ENCODE data around the gene TMEM208.

The TMEM208 gene

DNA sequence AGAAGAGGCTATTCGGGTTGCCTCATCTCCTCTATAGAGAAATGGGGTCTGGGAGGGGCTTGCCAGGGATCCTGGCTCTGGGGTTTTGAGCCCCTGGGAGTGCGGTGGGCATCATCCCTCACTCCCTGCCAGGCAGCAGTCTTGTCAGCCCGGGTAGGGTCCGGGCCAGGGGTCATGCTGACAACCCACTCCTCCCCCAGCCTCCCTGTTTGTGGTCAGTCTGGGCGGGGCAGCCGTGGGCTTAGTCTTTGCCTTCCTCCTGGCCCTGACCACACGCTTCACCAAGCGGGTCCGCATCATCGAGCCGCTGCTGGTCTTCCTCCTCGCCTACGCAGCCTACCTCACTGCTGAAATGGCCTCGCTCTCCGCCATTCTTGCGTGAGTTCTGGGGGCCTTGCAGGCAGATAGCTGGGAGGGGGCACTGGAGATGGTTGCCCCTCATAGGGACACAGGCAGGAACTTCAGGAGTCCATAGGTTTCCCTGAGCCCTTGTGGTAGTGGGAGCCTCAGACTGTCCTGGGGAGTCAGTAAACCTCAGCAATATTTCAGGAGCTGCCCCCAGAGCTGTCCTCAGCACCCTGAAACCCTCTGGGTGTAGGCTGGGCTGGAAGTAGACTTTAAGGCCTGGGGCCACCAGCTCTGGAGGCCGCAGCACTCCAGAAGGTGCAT, 28.8 kb downstream of the TMEM208 start:
- no peaks in the 10 kb centered on the region for H3K9me3 ChIP-seq (ENCODE audit: control insufficient read depth in 2 of 2, low read length in 2 of 2)
- no peak overlapping the region for H3K9ac ChIP-seq (ENCODE audit: low read length in 2 of 2)
- no peak overlapping the region for H3K27ac ChIP-seq (ENCODE audit: low read length)
- H3K4me3 ChIP-seq (ENCODE audit: low read length in 2 of 2) = no peak overlapping the region
- no peaks in the 10 kb centered on the region for H3K4me1 ChIP-seq (ENCODE audit: control insufficient read depth, insufficient read depth, low read length)
- peaks cover 10 to 19% of the 10 kb centered on the region in 2 donors for H3K27me3 ChIP-seq (ENCODE audit: control insufficient read depth in 1 of 2, insufficient read depth in 2 of 2, low read length in 2 of 2)
- H3K36me3 ChIP-seq (ENCODE audit: control insufficient read depth in 2 of 2, insufficient read depth in 2 of 2, low read length in 2 of 2) = no peaks in the 10 kb centered on the region

DNA sequence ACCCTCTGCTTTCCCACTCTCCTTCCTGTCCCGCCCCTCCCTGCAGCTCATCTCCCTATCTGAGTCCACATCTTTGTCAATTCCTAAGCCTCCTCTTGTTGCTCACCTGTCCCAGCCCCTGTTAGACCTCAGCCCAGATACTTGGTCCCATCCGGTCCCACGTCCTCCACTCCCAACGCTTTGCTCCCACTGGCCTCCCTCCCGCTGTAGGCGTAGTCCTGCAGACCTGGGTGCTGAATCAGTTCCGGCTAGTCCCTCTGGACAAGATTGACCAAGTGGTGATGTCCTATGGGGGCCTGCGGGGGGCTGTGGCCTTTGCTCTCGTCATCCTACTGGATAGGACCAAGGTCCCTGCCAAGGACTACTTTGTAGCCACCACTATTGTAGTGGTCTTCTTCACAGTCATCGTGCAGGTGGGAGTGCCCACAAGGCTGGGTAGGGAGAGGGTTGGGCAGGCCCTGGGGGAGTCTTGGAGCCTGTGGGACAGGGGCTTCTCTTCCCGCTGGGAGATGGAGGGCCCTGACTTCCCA, 29.8 kb downstream of the TMEM208 start:
- Histone ChIP-seq H3K27ac (ENCODE audit: low read length) (no peak overlapping the region), H3K9ac (ENCODE audit: low read length in 2 of 2) (no peak overlapping the region), H3K36me3 (ENCODE audit: control insufficient read depth in 2 of 2, insufficient read depth in 2 of 2, low read length in 2 of 2) (no peaks in the 10 kb centered on the region), H3K27me3 (ENCODE audit: control insufficient read depth in 1 of 2, insufficient read depth in 2 of 2, low read length in 2 of 2) (peaks cover 10 to 12% of the 10 kb centered on the region in 2 donors), H3K4me1 (ENCODE audit: control insufficient read depth, insufficient read depth, low read length) (no peaks in the 10 kb centered on the region), H3K4me3 (ENCODE audit: low read length in 2 of 2) (no peak overlapping the region), H3K9me3 (ENCODE audit: control insufficient read depth in 2 of 2, low read length in 2 of 2) (no peaks in the 10 kb centered on the region)

DNA sequence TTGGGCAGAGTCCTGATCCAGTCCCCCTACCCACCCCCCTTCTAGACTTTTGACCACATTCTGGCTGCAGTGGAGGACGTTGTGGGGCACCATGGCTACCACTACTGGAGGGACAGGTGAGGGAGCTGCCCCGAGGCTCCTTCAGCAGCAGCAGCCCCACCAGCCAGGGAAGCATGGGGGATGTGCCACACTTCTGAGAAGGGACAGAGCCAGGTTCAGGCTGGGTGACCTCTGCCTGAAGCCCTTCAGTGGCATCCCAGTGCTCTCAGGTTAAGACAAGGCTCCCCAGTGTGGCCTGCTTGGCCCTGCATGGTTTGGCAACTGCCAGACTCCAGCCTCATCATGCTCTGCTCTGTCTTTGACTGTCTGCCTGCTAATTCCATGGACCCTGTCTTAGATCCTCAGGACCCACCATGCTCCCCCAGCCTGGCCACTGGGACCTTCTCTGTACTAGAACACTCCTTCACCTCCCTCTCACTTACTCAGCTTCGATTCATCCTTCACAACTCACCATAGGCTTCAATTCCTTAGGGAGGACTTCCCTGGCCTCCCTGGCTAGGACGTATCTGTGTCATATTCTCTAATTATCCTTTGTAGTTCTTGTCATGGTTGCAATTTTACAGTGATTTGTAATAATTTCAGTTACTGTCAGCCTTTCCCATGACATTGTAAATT, 30.7 kb downstream of the TMEM208 start:
- no peaks in the 10 kb centered on the region for H3K36me3 ChIP-seq (ENCODE audit: control insufficient read depth in 2 of 2, insufficient read depth in 2 of 2, low read length in 2 of 2)
- no peak overlapping the region for H3K4me3 ChIP-seq (ENCODE audit: low read length in 2 of 2)
- H3K9ac ChIP-seq (ENCODE audit: low read length in 2 of 2) = no peak overlapping the region
- H3K27me3 ChIP-seq (ENCODE audit: control insufficient read depth in 1 of 2, insufficient read depth in 2 of 2, low read length in 2 of 2) = peaks cover 8% of the 10 kb centered on the region in 2 donors
- no peaks in the 10 kb centered on the region for H3K9me3 ChIP-seq (ENCODE audit: control insufficient read depth in 2 of 2, low read length in 2 of 2)
- no peaks in the 10 kb centered on the region for H3K4me1 ChIP-seq (ENCODE audit: control insufficient read depth, insufficient read depth, low read length)
- no peak overlapping the region for H3K27ac ChIP-seq (ENCODE audit: low read length)

DNA sequence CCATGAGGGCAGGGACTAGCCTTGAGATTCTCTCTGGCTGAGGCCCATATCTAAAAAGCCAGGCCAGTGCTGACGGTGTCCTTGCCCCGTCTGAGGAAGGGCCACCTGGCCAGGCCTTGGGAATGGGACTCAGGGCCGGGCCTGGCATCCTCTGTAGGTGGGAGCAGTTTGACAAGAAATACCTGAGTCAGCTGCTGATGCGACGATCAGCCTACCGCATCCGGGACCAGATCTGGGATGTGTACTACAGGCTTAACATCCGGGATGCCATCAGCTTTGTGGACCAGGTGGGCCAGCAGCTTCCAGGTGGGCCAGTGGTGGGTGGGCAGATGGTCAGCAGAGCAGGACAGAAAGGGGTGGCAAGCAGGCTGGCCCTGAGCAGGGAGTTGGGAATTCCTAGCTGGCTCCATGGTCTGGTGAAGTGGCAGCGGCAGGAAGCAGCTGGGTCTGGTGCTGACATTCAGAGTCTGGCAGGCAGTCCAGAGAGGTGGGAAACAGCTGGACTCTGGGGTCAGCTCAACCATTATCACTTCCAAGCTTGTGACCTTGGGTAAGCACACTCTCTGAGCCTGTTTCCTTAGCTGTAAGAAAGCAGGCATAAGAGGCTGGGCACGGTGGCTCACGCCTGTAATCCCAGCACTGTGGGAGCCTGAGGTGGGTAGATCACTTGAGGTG, 31.4 kb downstream of the TMEM208 start:
- H3K27ac ChIP-seq (ENCODE audit: low read length) = no peak overlapping the region
- H3K4me1 ChIP-seq (ENCODE audit: control insufficient read depth, insufficient read depth, low read length) = no peaks in the 10 kb centered on the region
- peaks cover 5% of the 10 kb centered on the region in 2 donors for H3K27me3 ChIP-seq (ENCODE audit: control insufficient read depth in 1 of 2, insufficient read depth in 2 of 2, low read length in 2 of 2)
- no peaks in the 10 kb centered on the region for H3K36me3 ChIP-seq (ENCODE audit: control insufficient read depth in 2 of 2, insufficient read depth in 2 of 2, low read length in 2 of 2)
- no peak overlapping the region for H3K4me3 ChIP-seq (ENCODE audit: low read length in 2 of 2)
- H3K9ac ChIP-seq (ENCODE audit: low read length in 2 of 2) = no peak overlapping the region
- no peaks in the 10 kb centered on the region for H3K9me3 ChIP-seq (ENCODE audit: control insufficient read depth in 2 of 2, low read length in 2 of 2)

DNA sequence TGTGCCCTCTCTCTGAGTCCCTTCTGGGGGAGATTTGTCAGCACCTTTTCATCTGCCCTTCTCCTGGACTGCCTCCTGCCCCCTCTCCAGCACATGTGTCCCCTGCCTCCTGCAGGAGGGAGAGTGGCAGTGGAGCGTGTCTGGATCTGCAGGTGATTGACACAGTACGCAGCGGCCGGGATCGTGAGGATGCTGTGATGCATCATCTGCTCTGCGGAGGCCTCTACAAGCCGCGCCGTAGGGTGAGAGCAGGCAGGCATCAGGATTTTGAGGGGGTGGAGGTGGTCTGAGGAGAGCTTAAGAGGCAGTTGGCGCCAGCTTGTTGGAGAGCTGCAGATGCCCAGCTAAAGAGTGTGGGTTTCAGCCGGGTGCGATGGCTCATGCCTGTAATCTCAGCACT, 32.8 kb downstream of the TMEM208 start:
- H3K9ac ChIP-seq (ENCODE audit: low read length in 2 of 2) = no peak overlapping the region

DNA sequence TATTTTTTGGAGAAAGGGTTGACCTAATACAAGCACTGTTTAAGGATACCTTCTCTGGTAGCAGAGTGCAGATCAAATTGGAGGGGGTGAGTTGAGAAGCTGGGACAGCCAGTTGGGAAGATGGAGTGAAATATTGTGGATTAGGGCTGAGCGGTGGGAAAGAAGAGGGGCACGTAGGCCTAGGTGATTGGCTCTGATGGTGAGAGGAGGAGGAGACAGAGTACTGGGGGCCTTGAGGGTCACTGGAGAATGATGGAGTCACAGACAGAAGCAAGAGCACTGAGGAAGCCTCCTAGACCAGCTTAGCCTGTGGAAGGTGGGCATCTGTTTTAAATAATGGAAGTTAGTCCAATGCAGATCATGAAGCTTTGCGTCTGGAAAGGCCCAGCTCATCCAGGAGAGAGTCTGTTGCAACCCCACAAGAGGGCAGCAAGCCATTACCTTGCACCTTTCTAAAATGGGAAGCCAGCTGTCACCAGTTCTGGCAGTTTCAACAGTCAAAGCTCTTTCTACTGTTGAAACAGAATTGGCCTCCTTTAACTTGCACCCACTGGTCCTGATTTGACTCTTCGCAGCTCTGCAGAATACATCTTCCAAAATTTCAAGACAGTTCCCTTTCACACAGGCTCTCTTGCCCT, 33.6 kb downstream of the TMEM208 start:
- H3K27me3 ChIP-seq (ENCODE audit: control insufficient read depth in 1 of 2, insufficient read depth in 2 of 2, low read length in 2 of 2) = peaks cover 3% of the 10 kb centered on the region in 2 donors
- H3K36me3 ChIP-seq (ENCODE audit: control insufficient read depth in 2 of 2, insufficient read depth in 2 of 2, low read length in 2 of 2) = no peaks in the 10 kb centered on the region
- H3K4me3 ChIP-seq (ENCODE audit: low read length in 2 of 2) = no peak overlapping the region
- H3K4me1 ChIP-seq (ENCODE audit: control insufficient read depth, insufficient read depth, low read length) = no peaks in the 10 kb centered on the region
- no peak overlapping the region for H3K27ac ChIP-seq (ENCODE audit: low read length)
- no peak overlapping the region for H3K9ac ChIP-seq (ENCODE audit: low read length in 2 of 2)
- H3K9me3 ChIP-seq (ENCODE audit: control insufficient read depth in 2 of 2, low read length in 2 of 2) = no peaks in the 10 kb centered on the region

More for the DNA sequence above, 32.8 kb downstream of the TMEM208 start:
- H3K4me3 ChIP-seq (ENCODE audit: low read length in 2 of 2) = no peak overlapping the region
- H3K27me3 ChIP-seq (ENCODE audit: control insufficient read depth in 1 of 2, insufficient read depth in 2 of 2, low read length in 2 of 2) = peaks cover 4 to 5% of the 10 kb centered on the region in 2 donors
- H3K4me1 ChIP-seq (ENCODE audit: control insufficient read depth, insufficient read depth, low read length) = no peaks in the 10 kb centered on the region
- H3K27ac ChIP-seq (ENCODE audit: low read length) = no peak overlapping the region
- H3K9me3 ChIP-seq (ENCODE audit: control insufficient read depth in 2 of 2, low read length in 2 of 2) = no peaks in the 10 kb centered on the region
- no peaks in the 10 kb centered on the region for H3K36me3 ChIP-seq (ENCODE audit: control insufficient read depth in 2 of 2, insufficient read depth in 2 of 2, low read length in 2 of 2)

DNA sequence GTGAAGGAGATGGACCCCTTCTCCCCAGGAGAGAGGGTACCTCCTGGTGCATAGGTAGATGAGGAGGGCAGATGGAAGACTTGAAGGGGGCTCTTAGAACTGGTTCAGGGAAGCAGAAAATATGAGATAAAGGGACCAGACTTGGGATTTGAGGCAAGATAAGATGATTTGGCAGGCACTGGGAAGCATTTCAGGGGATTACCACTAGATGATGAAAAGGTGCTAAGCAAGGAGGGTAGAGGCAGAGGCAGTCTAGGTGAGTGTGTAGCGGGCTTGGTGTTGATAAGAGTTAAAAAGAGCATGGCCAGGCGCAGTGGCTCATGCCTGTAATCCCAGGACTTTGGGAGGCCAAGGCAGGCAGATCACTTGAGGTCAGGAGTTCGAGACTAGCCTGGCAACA, 36.3 kb downstream of the TMEM208 start:
- H3K27ac ChIP-seq (ENCODE audit: low read length) = no peak overlapping the region
- H3K36me3 ChIP-seq (ENCODE audit: control insufficient read depth in 2 of 2, insufficient read depth in 2 of 2, low read length in 2 of 2) = no peaks in the 10 kb centered on the region
- H3K9me3 ChIP-seq (ENCODE audit: control insufficient read depth in 2 of 2, low read length in 2 of 2) = no peaks in the 10 kb centered on the region
- H3K4me3 ChIP-seq (ENCODE audit: low read length in 2 of 2) = no peak overlapping the region
- H3K27me3 ChIP-seq (ENCODE audit: control insufficient read depth in 1 of 2, insufficient read depth in 2 of 2, low read length in 2 of 2) = peaks cover 0 to 5% of the 10 kb centered on the region in 2 donors
- H3K9ac ChIP-seq (ENCODE audit: low read length in 2 of 2) = no peak overlapping the region
- peaks cover 2% of the 10 kb centered on the region for H3K4me1 ChIP-seq (ENCODE audit: control insufficient read depth, insufficient read depth, low read length)

DNA sequence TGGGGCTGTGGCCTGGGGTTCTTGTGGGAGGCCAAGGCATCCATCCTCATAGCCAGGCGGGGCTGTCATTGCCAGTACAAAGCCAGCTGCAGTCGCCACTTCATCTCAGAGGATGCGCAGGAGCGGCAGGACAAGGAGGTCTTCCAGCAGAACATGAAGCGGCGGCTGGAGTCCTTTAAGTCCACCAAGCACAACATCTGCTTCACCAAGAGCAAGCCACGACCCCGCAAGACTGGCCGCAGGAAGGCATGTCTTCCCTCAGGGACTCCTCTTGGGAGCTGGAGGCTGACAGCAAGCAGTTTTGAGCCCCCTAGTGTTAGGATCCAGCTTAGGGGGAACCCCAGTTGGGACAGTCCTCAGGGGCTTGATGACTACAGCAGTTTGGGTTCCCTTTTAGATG, 37.3 kb downstream of the TMEM208 start:
- H3K4me3 ChIP-seq (ENCODE audit: low read length in 2 of 2) = no peak overlapping the region
- H3K36me3 ChIP-seq (ENCODE audit: control insufficient read depth in 2 of 2, insufficient read depth in 2 of 2, low read length in 2 of 2) = no peaks in the 10 kb centered on the region
- H3K4me1 ChIP-seq (ENCODE audit: control insufficient read depth, insufficient read depth, low read length) = peaks cover 2% of the 10 kb centered on the region
- no peak overlapping the region for H3K27ac ChIP-seq (ENCODE audit: low read length)
- H3K27me3 ChIP-seq (ENCODE audit: control insufficient read depth in 1 of 2, insufficient read depth in 2 of 2, low read length in 2 of 2) = peaks cover 0 to 5% of the 10 kb centered on the region in 2 donors
- no peaks in the 10 kb centered on the region for H3K9me3 ChIP-seq (ENCODE audit: control insufficient read depth in 2 of 2, low read length in 2 of 2)
- no peak overlapping the region for H3K9ac ChIP-seq (ENCODE audit: low read length in 2 of 2)

DNA sequence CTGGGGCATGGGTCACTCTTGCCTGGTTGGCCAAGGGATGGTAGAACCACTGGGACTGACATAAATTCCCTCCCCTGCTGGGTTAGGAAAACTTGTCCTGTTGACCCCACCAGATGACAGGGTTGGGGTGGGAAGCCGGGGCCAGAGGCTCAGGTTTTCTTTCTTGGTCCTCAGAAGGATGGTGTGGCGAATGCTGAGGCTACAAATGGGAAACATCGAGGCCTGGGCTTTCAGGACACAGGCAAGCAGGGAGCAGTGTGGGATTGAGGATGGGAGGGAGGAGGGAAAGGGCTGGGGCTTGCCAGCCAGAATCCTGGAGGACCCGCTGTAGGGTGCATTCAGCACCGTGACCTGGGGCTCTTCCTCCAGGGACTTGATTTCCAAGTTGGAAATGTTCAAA, 37.9 kb downstream of the TMEM208 start:
- no peaks in the 10 kb centered on the region for H3K36me3 ChIP-seq (ENCODE audit: control insufficient read depth in 2 of 2, insufficient read depth in 2 of 2, low read length in 2 of 2)
- no peak overlapping the region for H3K9ac ChIP-seq (ENCODE audit: low read length in 2 of 2)
- no peak overlapping the region for H3K4me3 ChIP-seq (ENCODE audit: low read length in 2 of 2)
- H3K27ac ChIP-seq (ENCODE audit: low read length) = no peak overlapping the region
- H3K9me3 ChIP-seq (ENCODE audit: control insufficient read depth in 2 of 2, low read length in 2 of 2) = no peaks in the 10 kb centered on the region
- H3K4me1 ChIP-seq (ENCODE audit: control insufficient read depth, insufficient read depth, low read length) = peaks cover 2% of the 10 kb centered on the region
- H3K27me3 ChIP-seq (ENCODE audit: control insufficient read depth in 1 of 2, insufficient read depth in 2 of 2, low read length in 2 of 2) = peaks cover 0 to 6% of the 10 kb centered on the region in 2 donors

DNA sequence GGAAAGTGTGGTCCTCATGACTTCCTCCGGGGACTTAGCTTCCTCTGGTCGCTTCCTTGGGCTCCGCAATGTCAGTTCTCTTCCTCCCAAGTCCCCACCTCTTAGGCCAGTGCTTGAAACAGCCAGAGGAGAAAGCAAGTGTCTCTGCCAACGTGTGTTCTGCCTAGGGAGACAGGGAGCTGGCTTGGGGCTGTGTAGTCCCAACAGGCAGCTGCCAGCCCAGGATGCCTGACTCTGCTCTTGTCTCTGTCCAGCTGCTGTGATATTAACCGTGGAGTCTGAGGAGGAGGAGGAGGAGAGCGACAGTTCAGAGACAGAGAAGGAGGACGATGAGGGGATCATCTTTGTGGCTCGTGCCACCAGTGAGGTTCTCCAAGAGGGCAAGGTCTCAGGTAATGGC, 38.9 kb downstream of the TMEM208 start:
- H3K9ac ChIP-seq (ENCODE audit: low read length in 2 of 2) = no peak overlapping the region

More for the DNA sequence above, 38.9 kb downstream of the TMEM208 start:
- Histone ChIP-seq H3K36me3 (ENCODE audit: control insufficient read depth in 2 of 2, insufficient read depth in 2 of 2, low read length in 2 of 2) (no peaks in the 10 kb centered on the region), H3K9me3 (ENCODE audit: control insufficient read depth in 2 of 2, low read length in 2 of 2) (no peaks in the 10 kb centered on the region), H3K27ac (ENCODE audit: low read length) (no peak overlapping the region), H3K4me1 (ENCODE audit: control insufficient read depth, insufficient read depth, low read length) (peaks cover 2% of the 10 kb centered on the region), H3K4me3 (ENCODE audit: low read length in 2 of 2) (no peak overlapping the region), H3K27me3 (ENCODE audit: control insufficient read depth in 1 of 2, insufficient read depth in 2 of 2, low read length in 2 of 2) (peaks cover 0 to 7% of the 10 kb centered on the region in 2 donors)

Measured in stomach smooth muscle (tissue), 2 donors.